GM18505 (cell line): ENCODE results near the gene TEX36.
A peak's percentile ranks its signal among the peaks of the same experiment; 100 is the strongest.
"Not testable (repeated sequence)": the region's sequence is repeated elsewhere in the genome, so short reads cannot be mapped to it uniquely, and the experiment has no call there.

Source experiments
- ATAC-seq: cut with Tn5 transposase; IDR thresholded peaks from one replicate; pipeline ENCODE4 v1.9.1; 2021; ENCODE audit not compliant: unreplicated experiment
- POLR2A ChIP-seq: IDR thresholded peaks from 4 replicates; pipeline ENCODE4 v1.6.1; 2011; ENCODE audit warnings: borderline replicate concordance; ENCODE audit not compliant: insufficient read depth, insufficient read length; ENCODE audit errors: extremely low read depth

TEX36 gene, protein sequence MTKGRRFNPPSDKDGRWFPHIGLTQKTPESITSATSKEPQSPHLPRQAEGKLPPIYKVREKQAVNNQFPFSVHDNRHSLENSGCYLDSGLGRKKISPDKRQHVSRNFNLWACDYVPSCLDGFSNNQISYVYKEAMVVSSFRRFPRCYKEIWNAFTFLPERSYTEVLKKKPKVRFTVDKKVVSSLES

DNA sequence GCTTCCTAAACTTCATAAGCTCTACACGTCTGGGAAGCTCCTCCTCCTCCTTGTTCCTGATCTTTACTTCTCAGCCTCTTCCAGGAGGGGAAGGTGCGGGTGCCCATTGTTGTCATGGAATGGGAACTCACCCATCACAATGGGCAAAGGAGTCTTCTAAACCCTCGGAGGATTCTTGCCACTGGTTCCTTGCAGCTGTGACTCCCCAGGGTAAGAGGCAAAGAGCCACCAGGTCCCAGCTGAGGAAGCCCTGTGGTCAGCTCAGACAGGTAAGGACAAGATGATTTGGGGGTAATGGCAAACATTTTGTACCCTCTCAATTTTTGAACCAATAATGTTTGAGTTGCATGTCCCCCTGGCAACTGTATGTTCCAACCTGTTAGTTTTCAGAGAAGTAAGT, at the start of gene TEX36:
TSS of gene TEX36 (minus strand) at position 101 of the 400 bp plus-strand sequence. CDS start 174 bp downstream, outside the sequence.
- no peak for TF ChIP-seq POLR2A
- no peak for ATAC-seq

DNA sequence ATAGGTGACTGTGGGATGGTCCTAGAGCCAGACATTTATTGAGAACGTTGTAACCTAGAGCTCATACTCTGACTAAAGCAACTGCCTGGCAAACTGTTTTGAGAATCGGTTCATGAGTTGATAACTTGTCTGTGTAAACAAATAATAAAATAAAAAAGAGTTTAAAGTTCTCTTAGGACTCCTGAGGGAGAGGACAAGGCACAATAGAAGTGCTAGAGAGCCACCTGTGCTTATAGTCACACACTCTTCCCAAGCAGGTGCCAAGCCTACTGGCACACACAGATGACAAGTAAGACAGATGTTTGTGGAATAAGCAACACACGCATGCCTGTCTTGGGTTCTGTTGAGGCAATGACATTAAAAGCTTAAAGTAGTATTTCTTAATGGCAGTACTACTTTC, 44.5 kb upstream of the TEX36 start:
- TF ChIP-seq POLR2A = no peak
- no peak for ATAC-seq

DNA sequence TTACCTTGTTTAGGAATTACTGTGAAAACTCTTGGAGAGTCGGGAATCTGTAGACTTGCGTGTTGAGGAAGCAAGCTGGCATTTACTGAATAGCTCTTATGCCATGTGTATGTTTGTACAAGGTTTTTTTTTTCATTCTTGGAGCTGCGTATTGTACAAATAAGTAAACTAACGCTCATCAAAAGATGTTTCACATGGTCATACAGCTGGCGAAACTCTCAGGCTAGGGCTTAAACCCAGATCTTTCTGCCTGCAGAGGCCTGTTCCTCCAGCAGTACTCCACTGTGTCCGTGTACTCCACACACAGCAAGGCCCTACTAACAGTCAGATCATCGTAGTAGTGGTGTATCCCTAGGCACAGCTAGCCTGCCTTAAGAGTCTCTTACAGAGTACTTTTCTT, 44.0 kb upstream of the TEX36 start:
- ATAC-seq = no peak

DNA sequence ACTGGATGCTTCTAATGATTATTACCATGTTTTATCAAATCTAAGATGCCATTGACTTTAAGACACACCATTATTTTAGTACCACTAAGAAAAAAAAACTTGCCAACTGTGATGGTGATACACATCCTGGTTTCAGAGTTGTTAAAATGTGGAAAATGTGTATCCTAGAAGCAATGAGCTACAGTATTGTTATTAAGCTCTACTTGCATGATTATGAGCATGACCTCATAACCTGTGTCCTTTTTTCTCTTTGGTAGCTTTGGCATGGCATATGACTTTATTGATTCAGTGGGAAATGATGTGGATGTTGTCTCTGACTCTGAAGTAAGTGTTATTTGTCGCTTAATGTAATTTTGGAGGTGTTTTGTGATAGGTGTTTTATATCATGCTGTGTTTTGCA, 39.8 kb upstream of the TEX36 start:
- no peak for ATAC-seq
- no peak for TF ChIP-seq POLR2A

More for the DNA sequence above, 44.0 kb upstream of the TEX36 start:
- TF ChIP-seq POLR2A = no peak

DNA sequence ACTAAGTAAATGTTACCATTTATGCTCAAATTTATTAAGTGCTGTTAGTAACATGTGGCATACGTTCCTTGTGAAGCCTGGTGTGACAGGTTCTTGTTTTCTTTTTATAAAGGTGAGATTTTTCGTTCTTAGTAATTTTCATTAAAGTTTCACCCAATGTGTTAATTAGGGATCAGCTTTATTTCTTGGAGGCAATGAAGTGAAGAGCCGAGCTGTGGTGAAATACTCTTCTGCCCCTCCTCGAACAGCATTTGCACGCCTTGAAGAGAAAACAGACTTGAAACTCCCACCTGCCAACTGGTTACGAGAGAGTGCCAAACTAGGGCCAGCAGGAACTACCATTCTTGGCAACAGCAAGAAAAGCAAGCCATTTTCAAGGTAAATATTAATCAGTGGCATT, 38.1 kb upstream of the TEX36 start:
- no peak for TF ChIP-seq POLR2A
- no peak for ATAC-seq

DNA sequence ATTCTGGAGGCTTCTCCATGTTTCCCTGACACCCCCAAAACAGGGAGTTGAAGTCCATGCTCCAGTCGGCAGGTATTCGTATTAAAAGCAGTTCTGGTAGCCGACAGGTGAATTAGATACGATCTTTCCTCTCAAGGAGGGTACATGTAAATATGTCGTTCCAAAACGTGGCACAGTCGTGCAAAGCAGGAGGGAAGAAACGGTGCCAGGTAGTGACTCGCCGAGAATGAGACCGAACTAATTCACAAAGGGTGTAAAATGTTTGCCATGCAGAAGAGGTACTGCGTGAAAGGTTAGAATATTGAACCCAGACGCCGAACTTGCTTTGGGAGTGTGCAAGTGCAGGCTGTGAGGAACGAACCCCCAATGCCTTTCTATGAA, 37.0 kb upstream of the TEX36 start:
- no peak for TF ChIP-seq POLR2A
- no peak for ATAC-seq

DNA sequence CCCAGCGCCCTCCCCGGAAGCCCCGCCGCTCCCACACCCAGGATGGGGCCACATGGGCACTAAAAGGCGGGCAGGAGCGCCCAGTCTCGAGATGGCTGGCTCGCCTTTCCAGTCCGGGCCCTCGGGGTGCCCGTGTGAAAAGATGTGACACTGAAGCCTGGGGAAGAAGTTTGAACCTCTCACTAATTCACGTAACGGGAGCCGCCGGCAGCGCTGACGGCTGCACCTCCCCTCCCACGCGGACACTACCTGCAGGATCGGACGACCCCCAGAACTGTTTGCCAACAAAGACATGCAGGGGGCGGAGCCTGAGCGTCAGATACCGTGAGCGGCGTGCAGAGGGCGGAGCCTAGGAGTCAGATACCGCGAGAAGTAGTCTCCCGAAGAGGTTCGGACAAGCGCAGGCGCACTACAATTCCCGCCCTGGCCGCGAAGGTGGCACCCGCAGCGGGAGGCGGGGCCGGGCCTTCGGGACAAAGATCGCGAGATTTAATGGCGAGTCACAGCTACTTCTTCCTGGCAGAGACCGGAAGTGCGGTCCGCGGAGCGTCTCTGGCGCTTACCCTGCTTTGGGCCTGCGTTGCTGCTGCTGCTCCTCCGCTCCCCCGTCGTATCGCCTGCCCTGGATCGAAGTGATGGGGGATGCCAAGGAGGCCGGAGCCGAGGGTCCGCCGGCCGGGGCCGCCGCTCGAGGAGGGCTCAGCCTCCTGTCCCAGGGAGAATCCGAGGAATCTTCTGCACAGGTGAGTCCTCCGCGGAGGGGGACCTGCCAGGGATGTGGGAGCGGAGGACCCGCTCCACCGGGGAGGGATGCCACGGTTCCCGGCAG, 36.4 kb upstream of the TEX36 start, which contains the start of gene EDRF1:
TSS of gene EDRF1 (plus strand) at position 537 of the 829 bp plus-strand sequence. CDS start at position 636, 99 bp downstream.
- ATAC-seq = peak; percentile 95
- TF ChIP-seq POLR2A = peak; percentile 98

DNA sequence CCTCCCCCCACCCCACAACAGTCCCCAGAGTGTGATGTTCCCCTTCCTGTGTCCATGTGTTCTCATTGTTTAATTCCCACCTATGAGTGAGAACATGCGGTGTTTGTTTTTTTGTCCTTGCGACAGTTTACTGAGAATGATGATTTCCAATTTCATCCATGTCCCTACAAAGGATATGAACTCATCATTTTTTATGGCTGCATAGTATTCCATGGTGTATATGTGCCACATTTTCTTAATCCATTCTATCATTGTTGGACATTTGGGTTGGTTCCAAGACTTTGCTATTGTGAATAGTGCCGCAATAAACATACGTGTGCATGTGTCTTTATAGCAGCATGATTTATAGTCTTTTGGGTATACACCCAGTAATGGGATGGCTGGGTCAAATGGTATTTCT, 31.8 kb upstream of the TEX36 start:
- ATAC-seq = not testable (repeated sequence)

DNA sequence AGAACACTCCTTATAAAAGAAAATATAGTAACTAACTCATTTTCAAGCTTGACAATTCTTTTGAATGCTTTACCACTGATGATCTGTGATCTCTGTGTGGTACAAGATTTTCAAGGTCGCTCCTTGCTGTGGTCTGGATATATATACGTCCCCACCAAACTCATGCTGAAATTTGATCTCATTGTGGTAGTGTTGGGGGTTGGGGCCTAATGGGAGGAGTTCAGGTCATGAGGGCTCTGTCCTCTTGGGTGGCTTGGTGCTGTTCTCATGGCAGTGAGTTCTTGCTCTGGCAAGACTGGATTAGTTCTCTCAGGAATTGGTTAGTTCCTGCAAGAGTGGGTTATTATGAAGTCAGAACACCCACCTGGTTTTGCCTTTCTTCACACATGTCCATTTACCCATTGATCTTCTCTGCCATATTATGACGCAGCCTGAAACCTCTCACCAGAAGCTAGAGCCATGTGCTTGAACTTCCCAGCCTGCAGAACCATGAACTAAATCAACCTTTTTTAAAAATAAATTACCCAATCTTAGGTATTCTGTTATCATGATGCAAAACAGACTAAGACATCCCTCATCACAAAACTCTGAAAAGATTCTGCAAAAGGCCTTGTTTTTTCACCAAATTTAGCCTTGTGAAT, 28.3 kb upstream of the TEX36 start:
- TF ChIP-seq POLR2A = no peak
- ATAC-seq = no peak

DNA sequence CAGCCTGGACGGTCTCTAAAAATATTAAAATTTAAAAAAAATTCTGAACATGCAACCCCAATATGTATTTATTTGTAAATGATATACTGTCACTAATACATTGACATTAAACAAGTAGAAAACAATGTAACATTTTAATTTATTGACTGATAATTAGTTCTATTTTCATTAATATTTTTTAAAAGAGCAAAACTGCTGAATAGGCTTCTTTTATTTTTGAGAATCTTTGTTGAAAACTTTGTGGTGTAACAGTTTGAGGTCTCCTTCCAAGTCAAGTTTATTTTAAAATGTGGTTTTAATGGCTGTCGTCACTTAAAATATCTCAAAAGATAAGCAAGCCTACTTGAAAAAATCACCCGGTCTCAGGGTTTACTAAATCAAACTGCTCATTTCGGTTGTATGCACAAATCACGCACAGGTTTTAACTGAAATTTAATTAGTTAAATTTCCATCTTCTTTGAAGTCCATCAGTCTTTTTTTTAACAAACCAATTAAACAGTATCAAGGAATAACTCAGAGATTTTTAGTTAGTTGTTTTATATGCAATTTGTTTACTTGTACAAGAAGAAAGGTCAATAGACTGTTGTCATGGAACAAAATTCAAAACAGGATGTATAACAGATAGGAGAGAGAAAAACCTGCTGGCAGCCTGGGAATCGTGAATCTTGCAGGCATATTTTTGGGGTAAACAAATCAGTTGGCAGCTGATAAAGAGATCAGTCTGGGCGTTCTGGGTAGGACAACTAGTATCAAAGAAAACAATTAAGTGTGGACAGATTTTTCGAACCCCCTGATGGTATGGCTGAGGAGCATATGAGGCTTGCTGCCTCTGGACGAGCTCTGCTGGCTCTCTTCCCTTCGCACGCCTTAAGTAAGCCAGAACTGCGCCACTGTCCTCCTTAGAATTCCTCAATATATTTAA, 26.9 kb upstream of the TEX36 start:
- no peak for ATAC-seq
- TF ChIP-seq POLR2A = no peak

DNA sequence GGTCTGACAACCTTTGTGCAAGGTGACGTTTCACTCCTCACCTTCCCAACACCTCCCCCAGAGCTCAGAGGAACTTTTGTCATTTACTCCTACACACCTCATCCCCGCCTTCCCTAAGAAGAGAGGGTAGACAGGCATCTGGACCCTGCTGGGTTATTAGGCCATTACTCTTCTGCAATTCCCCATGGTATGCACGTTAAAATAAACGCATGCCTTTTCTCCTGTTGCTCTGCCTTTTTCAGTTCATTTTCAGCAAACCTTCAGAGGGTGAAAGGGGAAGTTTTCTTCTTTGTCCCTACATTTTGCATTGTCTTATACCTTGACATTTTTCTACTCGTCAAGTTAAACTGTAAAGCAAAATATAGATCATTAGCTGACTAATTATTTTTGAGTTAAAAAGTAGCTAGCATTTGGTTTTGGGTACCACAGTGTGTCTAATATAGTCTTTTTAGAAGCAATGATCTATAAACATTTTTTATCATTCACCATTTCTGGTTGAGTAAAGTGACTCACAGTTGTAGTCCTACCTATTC, 26.1 kb upstream of the TEX36 start:
- no peak for ATAC-seq
- TF ChIP-seq POLR2A = no peak

DNA sequence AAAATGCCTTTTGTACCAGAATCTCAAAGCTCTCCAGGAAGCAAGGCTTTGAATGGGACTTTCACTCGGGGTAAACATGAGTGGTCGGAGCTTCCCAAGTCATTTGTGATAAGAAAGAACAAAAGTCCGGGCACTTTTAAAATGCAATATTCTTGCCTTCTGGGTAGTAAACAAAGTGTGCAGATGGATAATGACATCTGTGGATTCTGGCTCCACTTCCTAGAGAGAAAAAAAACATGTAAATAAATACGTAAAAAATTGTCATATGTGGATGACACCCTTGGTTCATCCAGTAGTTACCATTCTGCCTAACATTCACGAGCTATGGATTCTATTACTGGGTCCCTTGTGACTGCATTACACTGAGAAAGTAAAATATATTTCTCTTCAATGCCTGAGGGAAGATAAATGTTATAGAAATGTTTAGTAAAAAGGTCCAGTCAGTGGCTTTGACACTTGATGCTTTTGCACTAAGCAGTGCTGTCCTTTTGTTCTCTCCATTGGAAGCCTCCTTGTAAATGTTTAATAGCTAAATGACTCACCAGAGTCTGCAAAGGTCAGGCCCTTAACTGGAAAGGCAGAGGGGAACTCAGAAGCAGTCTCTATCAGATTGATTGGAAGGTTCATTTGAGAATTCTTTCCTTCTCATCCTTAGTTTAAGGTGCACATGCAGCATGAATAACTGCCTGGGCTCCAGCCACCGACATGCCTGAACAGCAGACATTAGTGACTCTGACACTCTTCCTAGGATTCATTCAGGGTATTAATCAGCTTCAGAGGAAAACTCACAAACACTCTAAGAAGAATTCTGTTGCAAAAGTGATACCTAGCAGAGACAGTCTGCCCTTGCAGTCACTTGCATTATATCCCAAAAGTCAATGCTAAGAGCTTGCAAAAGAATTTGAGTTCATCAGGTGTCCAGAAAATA, 24.8 kb upstream of the TEX36 start:
- no peak for TF ChIP-seq POLR2A
- ATAC-seq = peak; percentile 55
